NCI-H748 treated with DMSO at 0.1 percent for 48 hours (cell line): ENCODE results near the gene PLPP6.
A peak's percentile ranks its signal among the peaks of the same experiment; 100 is the strongest.

Experiments used
- DNase-seq: peaks from one replicate; lab custom pipeline; 2025; lab: John Stamatoyannopoulos, UW

The PLPP6 gene

GRCh38 chr9:4662989-4663792, 1.1 kb downstream of the PLPP6 start:
- DNase-seq, result no peak

- no peak for DNase-seq
Observed at GRCh38 chr9:4663956-4664355, 1.9 kb downstream of the PLPP6 start.

- peak; percentile 24 for DNase-seq
Observed at GRCh38 chr9:4665357-4665756, 3.3 kb downstream of the PLPP6 start.

- DNase-seq, result peak; percentile 61
Observed at GRCh38 chr9:4666042-4666699, 4.1 kb downstream of the PLPP6 start, which contains the start of gene SPATA6L. SPATA6L (minus strand) TSS chr9:4666480; CDS start chr9:4666250, 230 bp downstream.

- DNase-seq, result no peak
Observed at GRCh38 chr9:4667681-4668080, 5.6 kb downstream of the PLPP6 start.

- DNase-seq, result no peak
Observed at GRCh38 chr9:4668604-4669003, 6.5 kb downstream of the PLPP6 start.

- DNase-seq, result no peak
Observed at GRCh38 chr9:4669890-4670289, 7.8 kb downstream of the PLPP6 start.

- DNase-seq, result no peak
Observed at GRCh38 chr9:4670591-4670990, 8.5 kb downstream of the PLPP6 start.

GRCh38 chr9:4671737-4672136, 9.6 kb downstream of the PLPP6 start:
- DNase-seq, result no peak

- DNase-seq, result no peak
Observed at GRCh38 chr9:4674783-4675182, 12.7 kb downstream of the PLPP6 start.

- DNase-seq, result no peak
Observed at GRCh38 chr9:4677392-4677791, 15.3 kb downstream of the PLPP6 start.

- DNase-seq, result peak; percentile 27
Observed at GRCh38 chr9:4678679-4679267, 16.7 kb downstream of the PLPP6 start.

- peak; percentile 94 for DNase-seq
Observed at GRCh38 chr9:4679268-4680172, 17.4 kb downstream of the PLPP6 start, which contains the start of gene CDC37L1. CDC37L1 (plus strand) TSS chr9:4679569; CDS start chr9:4679768, 199 bp downstream.

GRCh38 chr9:4680173-4680525, 18.1 kb downstream of the PLPP6 start:
- no peak for DNase-seq

GRCh38 chr9:4680750-4681149, 18.7 kb downstream of the PLPP6 start:
- DNase-seq, result no peak

GRCh38 chr9:4684820-4685219, 22.7 kb downstream of the PLPP6 start:
- DNase-seq, result no peak

GRCh38 chr9:4686112-4686511, 24.0 kb downstream of the PLPP6 start:
- DNase-seq, result no peak

GRCh38 chr9:4686584-4686983, 24.5 kb downstream of the PLPP6 start:
- DNase-seq, result no peak

GRCh38 chr9:4689021-4689420, 26.9 kb downstream of the PLPP6 start:
- no peak for DNase-seq

- no peak for DNase-seq
Observed at GRCh38 chr9:4689687-4690104, 27.6 kb downstream of the PLPP6 start.

- DNase-seq, result no peak
Observed at GRCh38 chr9:4690144-4690543, 28.1 kb downstream of the PLPP6 start.

- no peak for DNase-seq
Observed at GRCh38 chr9:4691795-4692194, 29.7 kb downstream of the PLPP6 start.
